ENCODE measurements around the gene TBC1D21.
"Not testable (repeated sequence)": the region's sequence is repeated elsewhere in the genome, so short reads cannot be mapped to it uniquely, and the experiment has no call there.

The TBC1D21 gene

DNA sequence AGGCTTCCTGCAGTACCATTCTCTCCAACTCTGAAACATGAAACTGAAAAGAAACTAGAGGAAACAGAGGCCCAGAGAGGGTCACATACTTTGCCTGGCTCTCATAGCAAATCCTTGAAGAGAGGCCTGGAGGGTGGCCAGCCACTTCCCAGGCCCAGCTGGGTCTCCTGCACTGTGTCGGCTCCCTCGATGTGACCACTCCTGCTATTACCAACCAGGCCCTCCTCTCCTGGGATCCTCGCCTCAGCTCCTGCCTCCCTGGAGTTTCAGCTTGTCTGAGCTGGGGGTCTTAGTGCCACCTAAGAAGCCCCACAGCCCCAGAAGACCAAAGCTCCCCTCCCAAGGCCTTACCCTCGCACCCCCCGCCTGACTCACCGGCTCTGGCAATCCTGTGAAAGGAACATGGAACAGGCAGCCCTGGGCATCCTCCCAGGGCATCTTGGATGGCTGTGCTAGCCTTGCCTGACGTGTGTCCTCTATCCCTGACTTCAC lies 57.5 kb downstream of the TBC1D21 start:
- no peak for DNase-seq (ENCODE audit: low read depth, low spot score)
- no CpG with 5 or more reads among the region's 7 CpGs for WGBS (ENCODE audit: insufficient coverage, insufficient read length)
- no peak overlapping the region for H3K4me3 ChIP-seq (ENCODE audit: low read length)
- no peaks in the 10 kb centered on the region for H3K9me3 ChIP-seq (ENCODE audit: control insufficient read depth, insufficient read depth, low read length)
- H3K4me1 ChIP-seq (ENCODE audit: control insufficient read depth, insufficient read depth, low read length), result peaks cover 7% of the 10 kb centered on the region
- H3K27ac ChIP-seq (ENCODE audit: low read length), result no peak overlapping the region
- H3K36me3 ChIP-seq (ENCODE audit: control insufficient read depth, insufficient read depth, low read length), result no peaks in the 10 kb centered on the region; the same call in 1 of the 2 replicates
- H3K27me3 ChIP-seq (ENCODE audit: control insufficient read depth, insufficient read depth, low read length), result no peaks in the 10 kb centered on the region

DNA sequence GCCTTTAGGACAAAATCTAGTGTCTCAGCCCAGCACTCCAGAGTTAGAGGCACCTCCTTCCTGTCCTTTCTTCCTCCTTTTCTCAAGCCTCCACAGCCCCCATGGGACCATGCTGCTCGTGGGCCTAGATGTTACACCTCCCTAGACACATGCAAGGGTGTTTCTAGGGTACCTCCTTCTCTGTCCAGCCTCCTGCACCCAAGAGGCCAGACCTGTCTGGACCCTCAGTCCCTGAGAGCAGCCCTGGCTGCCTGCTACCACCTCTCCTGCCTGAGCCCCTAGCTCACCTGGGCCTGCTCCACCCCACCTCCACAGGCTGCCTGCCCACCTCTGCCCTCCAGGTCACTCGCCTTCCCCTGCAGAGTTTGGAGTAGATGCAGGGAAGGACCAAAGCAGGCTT lies 58.1 kb downstream of the TBC1D21 start:
- Histone ChIP-seq H3K27ac (ENCODE audit: low read length) (no peak overlapping the region), H3K36me3 (ENCODE audit: control insufficient read depth, insufficient read depth, low read length) (no peaks in the 10 kb centered on the region; the same call in 1 of the 2 replicates), H3K4me1 (ENCODE audit: control insufficient read depth, insufficient read depth, low read length) (peaks cover 4% of the 10 kb centered on the region), H3K4me3 (ENCODE audit: low read length) (no peak overlapping the region), H3K9me3 (ENCODE audit: control insufficient read depth, insufficient read depth, low read length) (no peaks in the 10 kb centered on the region), H3K27me3 (ENCODE audit: control insufficient read depth, insufficient read depth, low read length) (no peaks in the 10 kb centered on the region)
- DNase-seq (ENCODE audit: low read depth, low spot score), result no peak
- whole genome bisulfite sequencing (ENCODE audit: insufficient coverage, insufficient read length), result no CpG with 5 or more reads among the region's 2 CpGs

DNA sequence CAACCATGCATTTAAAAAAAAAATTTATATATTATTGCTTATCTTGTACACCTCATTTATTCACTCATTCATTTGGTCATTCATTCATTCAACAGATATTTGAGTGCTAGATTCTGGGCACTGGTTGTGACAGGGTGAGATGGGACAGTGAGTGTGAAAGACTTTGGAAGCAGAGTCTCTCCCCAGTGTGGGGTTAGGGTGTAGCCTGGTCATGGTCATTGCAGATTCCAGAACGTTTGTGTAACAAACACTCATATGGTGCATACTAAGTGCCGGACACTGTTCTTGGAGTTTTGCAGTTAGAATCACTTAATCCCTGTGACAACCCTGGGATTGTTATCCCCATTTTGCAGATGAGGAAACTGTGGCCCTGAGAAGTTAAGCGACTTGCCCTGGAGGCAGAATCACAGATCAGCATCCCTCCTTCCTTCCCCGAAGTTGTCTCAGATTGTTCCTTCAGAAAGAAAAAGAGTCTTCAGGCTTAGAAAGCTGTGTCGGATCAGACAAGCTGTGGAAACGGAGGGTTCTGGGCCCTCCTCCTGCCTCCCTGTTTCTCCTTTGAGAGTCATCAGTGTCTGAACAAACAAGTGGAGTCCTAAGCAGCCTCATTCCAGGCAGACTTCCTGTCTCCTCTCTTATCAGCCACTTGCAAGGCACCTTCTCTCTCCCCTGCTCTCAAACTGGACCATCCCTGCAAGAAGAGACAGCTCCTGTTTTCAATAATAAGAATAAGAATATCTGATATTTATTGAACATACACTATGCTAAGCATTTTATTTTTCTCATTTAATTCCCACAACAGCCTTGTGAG lies 59.2 kb downstream of the TBC1D21 start:
- peaks cover 4% of the 10 kb centered on the region for H3K4me1 ChIP-seq (ENCODE audit: control insufficient read depth, insufficient read depth, low read length)
- no peak for DNase-seq (ENCODE audit: low read depth, low spot score)

DNA sequence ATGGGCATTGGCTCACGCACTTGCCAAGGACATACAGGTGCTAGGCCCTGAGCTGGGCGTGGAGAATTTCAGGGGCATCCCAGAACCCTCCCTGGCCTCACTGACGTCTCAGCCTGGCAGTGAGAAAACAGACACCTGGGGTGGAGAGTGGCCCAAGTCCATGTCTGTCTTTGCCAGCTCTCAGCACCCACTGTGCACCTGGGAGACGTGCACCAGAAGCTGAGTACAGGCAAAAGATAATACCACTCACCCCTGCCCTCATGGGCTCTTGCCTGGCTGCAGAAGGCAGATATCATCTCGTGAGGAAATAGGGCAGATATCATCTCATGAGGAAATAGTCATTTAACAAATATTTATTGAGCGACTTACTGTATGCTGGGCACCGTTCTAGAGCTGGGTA lies 60.9 kb downstream of the TBC1D21 start:
- Histone ChIP-seq H3K9me3 (ENCODE audit: control insufficient read depth, insufficient read depth, low read length) (no peaks in the 10 kb centered on the region), H3K27me3 (ENCODE audit: control insufficient read depth, insufficient read depth, low read length) (no peaks in the 10 kb centered on the region), H3K4me1 (ENCODE audit: control insufficient read depth, insufficient read depth, low read length) (no peaks in the 10 kb centered on the region), H3K4me3 (ENCODE audit: low read length) (no peak overlapping the region), H3K27ac (ENCODE audit: low read length) (no peak overlapping the region), H3K36me3 (ENCODE audit: control insufficient read depth, insufficient read depth, low read length) (no peaks in the 10 kb centered on the region)
- DNase-seq (ENCODE audit: low read depth, low spot score), result no peak
- WGBS (ENCODE audit: insufficient coverage, insufficient read length), result no CpG with 5 or more reads among the region's 7 CpGs

More for the DNA sequence above, 59.2 kb downstream of the TBC1D21 start:
- no CpG with 5 or more reads among the region's 6 CpGs for WGBS (ENCODE audit: insufficient coverage, insufficient read length)
- H3K4me3 ChIP-seq (ENCODE audit: low read length), result no peak overlapping the region
- H3K36me3 ChIP-seq (ENCODE audit: control insufficient read depth, insufficient read depth, low read length), result no peaks in the 10 kb centered on the region
- H3K9me3 ChIP-seq (ENCODE audit: control insufficient read depth, insufficient read depth, low read length), result no peaks in the 10 kb centered on the region
- H3K27me3 ChIP-seq (ENCODE audit: control insufficient read depth, insufficient read depth, low read length), result no peaks in the 10 kb centered on the region
- H3K27ac ChIP-seq (ENCODE audit: low read length), result no peak overlapping the region

DNA sequence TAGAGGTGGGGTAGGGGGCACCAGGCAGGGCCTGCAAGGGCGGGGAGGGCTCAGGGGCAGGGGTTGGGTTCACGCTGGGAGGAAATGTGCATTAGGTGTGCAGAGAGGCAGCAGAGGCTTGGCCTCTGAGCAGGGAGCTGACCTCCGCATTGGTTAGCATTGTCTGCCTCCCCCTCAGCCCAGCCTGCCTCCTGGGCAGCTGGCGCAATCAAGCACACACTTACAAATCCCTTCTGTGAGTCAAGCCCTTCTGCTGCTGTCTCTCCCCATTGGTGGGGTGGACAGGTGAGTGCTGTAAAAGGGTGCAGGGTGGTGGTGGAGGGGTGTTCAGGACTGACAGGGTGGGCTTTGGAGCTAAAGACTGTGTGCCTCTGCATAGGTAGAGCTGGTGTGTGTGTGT lies 62.2 kb downstream of the TBC1D21 start:
- WGBS (ENCODE audit: insufficient coverage, insufficient read length), result no CpG with 5 or more reads among the region's 4 CpGs
- Histone ChIP-seq H3K27me3 (ENCODE audit: control insufficient read depth, insufficient read depth, low read length) (no peaks in the 10 kb centered on the region), H3K4me3 (ENCODE audit: low read length) (no peak overlapping the region), H3K27ac (ENCODE audit: low read length) (no peak overlapping the region), H3K36me3 (ENCODE audit: control insufficient read depth, insufficient read depth, low read length) (no peaks in the 10 kb centered on the region), H3K4me1 (ENCODE audit: control insufficient read depth, insufficient read depth, low read length) (no peaks in the 10 kb centered on the region), H3K9me3 (ENCODE audit: control insufficient read depth, insufficient read depth, low read length) (no peaks in the 10 kb centered on the region)
- DNase-seq (ENCODE audit: low read depth, low spot score), result no peak

DNA sequence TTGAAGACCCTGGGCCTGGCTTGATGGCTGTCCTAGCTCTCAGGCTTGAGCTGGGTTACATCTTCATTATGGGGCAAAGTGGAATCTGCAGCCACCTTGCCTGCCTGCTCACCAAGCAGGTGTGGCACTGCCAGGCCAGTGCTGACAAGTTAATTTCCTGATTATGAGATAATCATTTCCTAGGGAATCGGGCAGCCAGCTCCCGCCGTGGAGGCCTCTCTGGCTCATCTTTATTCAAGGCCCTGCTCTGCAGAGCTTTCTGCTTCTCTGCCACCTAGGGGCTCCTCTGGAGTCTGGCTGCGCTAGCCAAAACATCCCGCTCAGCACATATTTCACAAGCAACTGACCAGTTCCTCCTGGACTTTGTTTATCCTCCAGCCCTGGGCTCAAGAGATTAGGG lies 62.8 kb downstream of the TBC1D21 start:
- Histone ChIP-seq H3K27me3 (ENCODE audit: control insufficient read depth, insufficient read depth, low read length) (no peaks in the 10 kb centered on the region), H3K4me3 (ENCODE audit: low read length) (no peak overlapping the region), H3K36me3 (ENCODE audit: control insufficient read depth, insufficient read depth, low read length) (no peaks in the 10 kb centered on the region), H3K9me3 (ENCODE audit: control insufficient read depth, insufficient read depth, low read length) (no peaks in the 10 kb centered on the region), H3K27ac (ENCODE audit: low read length) (no peak overlapping the region), H3K4me1 (ENCODE audit: control insufficient read depth, insufficient read depth, low read length) (no peaks in the 10 kb centered on the region)
- DNase-seq (ENCODE audit: low read depth, low spot score), result no peak
- WGBS (ENCODE audit: insufficient coverage, insufficient read length), result no CpG with 5 or more reads among the region's 5 CpGs

DNA sequence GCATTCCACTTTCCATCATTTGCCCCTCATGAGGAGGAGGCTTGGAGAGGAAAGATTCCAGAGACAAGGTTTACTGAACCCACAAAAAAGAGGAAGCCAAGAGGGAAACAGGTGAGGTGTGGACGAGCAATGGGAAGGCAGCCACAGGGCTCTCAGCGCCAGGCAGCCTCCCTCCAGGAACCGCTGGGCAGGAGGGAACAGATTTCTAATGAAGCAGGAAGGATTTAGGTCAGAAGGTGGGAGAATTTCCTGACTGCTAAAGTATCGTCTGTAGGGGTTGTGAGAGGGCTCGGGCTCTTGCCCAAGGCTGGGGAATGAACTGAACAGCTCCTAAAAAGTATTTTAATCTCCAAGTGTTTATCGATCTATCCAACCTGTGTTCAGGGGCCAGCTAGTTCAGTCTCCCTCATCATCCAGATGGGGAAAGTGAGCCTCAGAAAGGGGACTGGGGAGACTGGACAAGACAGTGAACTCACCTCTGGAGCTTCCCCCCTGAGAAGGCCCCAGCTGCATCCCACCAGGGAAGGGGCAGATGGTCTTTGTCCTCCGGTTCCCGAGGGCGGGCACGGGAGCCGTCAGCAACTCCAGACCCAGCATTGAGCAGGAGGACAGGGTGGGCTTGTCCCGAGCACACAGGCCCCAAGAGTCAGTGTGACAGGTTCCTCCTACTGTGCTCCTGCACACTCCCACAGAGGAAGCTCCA lies 63.4 kb downstream of the TBC1D21 start:
- no peak overlapping the region for H3K4me3 ChIP-seq (ENCODE audit: low read length)
- H3K27ac ChIP-seq (ENCODE audit: low read length), result no peak overlapping the region
- no peak for DNase-seq (ENCODE audit: low read depth, low spot score)
- WGBS (ENCODE audit: insufficient coverage, insufficient read length), result no CpG with 5 or more reads among the region's 12 CpGs
- H3K4me1 ChIP-seq (ENCODE audit: control insufficient read depth, insufficient read depth, low read length), result no peaks in the 10 kb centered on the region
- no peaks in the 10 kb centered on the region for H3K27me3 ChIP-seq (ENCODE audit: control insufficient read depth, insufficient read depth, low read length)
- H3K9me3 ChIP-seq (ENCODE audit: control insufficient read depth, insufficient read depth, low read length), result no peaks in the 10 kb centered on the region
- H3K36me3 ChIP-seq (ENCODE audit: control insufficient read depth, insufficient read depth, low read length), result no peaks in the 10 kb centered on the region

DNA sequence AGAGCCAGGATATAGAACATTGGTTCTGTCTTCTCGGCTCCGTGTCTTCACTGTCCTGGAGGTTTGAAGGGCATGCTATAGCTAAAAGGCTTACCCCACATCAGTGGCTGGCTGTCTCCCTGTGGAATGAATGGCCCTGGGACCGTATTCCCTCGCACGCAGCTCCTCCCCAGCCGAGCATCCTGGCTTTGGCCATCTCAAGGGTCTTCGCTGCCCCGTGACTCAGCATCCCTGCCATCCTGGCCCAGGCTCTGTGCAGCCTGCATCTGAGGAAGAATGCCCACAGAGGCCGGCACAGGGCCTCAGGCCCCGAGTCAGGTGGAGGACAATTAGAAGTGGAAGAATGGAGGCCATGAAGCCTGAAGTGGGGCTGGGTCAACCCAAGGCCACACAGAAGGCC lies 63.9 kb downstream of the TBC1D21 start:
- no CpG with 5 or more reads among the region's 10 CpGs for WGBS (ENCODE audit: insufficient coverage, insufficient read length)

DNA sequence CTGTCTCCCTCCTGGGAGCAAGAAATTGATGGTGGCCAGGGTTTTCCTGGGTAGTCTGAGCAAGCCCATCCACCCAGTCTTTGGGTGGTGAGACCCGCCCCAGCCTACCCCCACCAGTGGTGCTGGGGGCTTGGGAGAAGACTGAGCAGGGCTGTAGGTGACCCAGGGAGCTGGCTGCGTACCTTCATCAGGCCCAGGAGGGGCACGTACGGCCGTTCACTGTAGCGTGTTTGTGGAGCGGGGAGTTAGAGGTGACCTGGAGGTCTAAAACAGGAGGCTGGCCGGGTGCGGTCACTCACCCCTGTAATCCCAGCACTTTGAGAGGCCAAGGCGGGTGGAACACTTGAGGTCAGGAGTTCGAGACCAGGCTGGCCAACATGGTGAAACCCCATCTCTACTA lies 64.4 kb downstream of the TBC1D21 start:
- WGBS (ENCODE audit: insufficient coverage, insufficient read length), result no CpG with 5 or more reads among the region's 11 CpGs
- Histone ChIP-seq H3K36me3 (ENCODE audit: control insufficient read depth, insufficient read depth, low read length) (no peaks in the 10 kb centered on the region), H3K27me3 (ENCODE audit: control insufficient read depth, insufficient read depth, low read length) (no peaks in the 10 kb centered on the region), H3K27ac (ENCODE audit: low read length) (no peak overlapping the region), H3K9me3 (ENCODE audit: control insufficient read depth, insufficient read depth, low read length) (no peaks in the 10 kb centered on the region), H3K4me3 (ENCODE audit: low read length) (no peak overlapping the region), H3K4me1 (ENCODE audit: control insufficient read depth, insufficient read depth, low read length) (0 out of 2 replicates have a peak, but pooled peaks cover 2% of the 10 kb centered on the region)
- no peak for DNase-seq (ENCODE audit: low read depth, low spot score)

More for the DNA sequence above, 63.9 kb downstream of the TBC1D21 start:
- H3K9me3 ChIP-seq (ENCODE audit: control insufficient read depth, insufficient read depth, low read length), result no peaks in the 10 kb centered on the region
- 0 out of 2 replicates have a peak, but pooled peaks cover 2% of the 10 kb centered on the region for H3K4me1 ChIP-seq (ENCODE audit: control insufficient read depth, insufficient read depth, low read length)
- DNase-seq (ENCODE audit: low read depth, low spot score), result no peak
- H3K4me3 ChIP-seq (ENCODE audit: low read length), result no peak overlapping the region
- no peak overlapping the region for H3K27ac ChIP-seq (ENCODE audit: low read length)
- no peaks in the 10 kb centered on the region for H3K27me3 ChIP-seq (ENCODE audit: control insufficient read depth, insufficient read depth, low read length)
- no peaks in the 10 kb centered on the region for H3K36me3 ChIP-seq (ENCODE audit: control insufficient read depth, insufficient read depth, low read length)

DNA sequence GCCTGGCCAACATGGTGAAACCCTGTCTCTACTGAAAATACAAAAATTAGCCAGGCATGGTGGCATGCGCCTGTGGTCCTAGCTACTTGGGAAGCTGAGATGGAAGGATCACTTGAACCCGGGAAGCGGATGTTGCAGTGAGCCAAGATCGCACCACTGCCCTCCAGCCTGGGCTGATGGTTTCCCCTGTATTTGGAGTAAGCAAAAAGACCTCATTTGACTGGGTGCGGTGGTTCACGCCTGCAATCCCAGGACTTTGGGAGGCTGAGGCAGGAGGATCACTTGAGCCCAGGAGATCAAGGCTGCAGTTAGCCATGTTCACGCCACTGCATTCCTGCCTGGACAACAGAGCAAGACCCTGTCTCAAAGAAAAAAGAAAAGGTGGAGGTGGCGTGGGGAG lies 65.2 kb downstream of the TBC1D21 start:
- H3K4me1 ChIP-seq (ENCODE audit: control insufficient read depth, insufficient read depth, low read length); H3K4me3 ChIP-seq (ENCODE audit: low read length); H3K27me3 ChIP-seq (ENCODE audit: control insufficient read depth, insufficient read depth, low read length): not testable (repeated sequence)

More for the DNA sequence above, 65.2 kb downstream of the TBC1D21 start:
- DNase-seq (ENCODE audit: low read depth, low spot score); H3K9me3 ChIP-seq (ENCODE audit: control insufficient read depth, insufficient read depth, low read length); H3K27ac ChIP-seq (ENCODE audit: low read length); H3K36me3 ChIP-seq (ENCODE audit: control insufficient read depth, insufficient read depth, low read length): not testable (repeated sequence)
- no CpG with 5 or more reads among the region's 8 CpGs for WGBS (ENCODE audit: insufficient coverage, insufficient read length)

Measured in iPS DF 6.9 (cell line).